SK-N-MC (cell line): Measurements from ENCODE around the gene DPM2.

Source experiments
- EZH2 ChIP-seq: fragments of 200-600 bp; sonication (generic); IDR thresholded peaks from one replicate; pipeline ENCODE4 v1.6.1; 2017; ENCODE audit warnings: antibody characterized with exemption
- FOXP2 ChIP-seq: optimal IDR thresholded peaks from 2 replicates; pipeline ENCODE3; 2011; ENCODE audit warnings: mild to moderate bottlenecking, moderate library complexity; ENCODE audit not compliant: insufficient read depth; ENCODE audit errors: extremely low read length, control extremely low read depth
- POLR2AphosphoS5 ChIP-seq: IDR thresholded peaks from 2 replicates; pipeline ENCODE4 v1.6.1; 2012; ENCODE audit warnings: mild to moderate bottlenecking, low read depth, low read length, borderline replicate concordance

- TF ChIP-seq POLR2AphosphoS5 = no peak
- TF ChIP-seq EZH2 = no peak
- no peak for TF ChIP-seq FOXP2
These were observed 13.0 kb upstream of the DPM2 start for GRCh38 chr9:127950513-127951289.
